HL-60 (cell line): ENCODE data around the gene C16orf74.
A peak's percentile ranks its signal among the peaks of the same experiment; 100 is the strongest.

Experiments
- DNase-seq, 2 experiments: peaks; one replicate each; pipeline ENCODE4 v3.0.0-alpha.2; 2010 to 2020; ENCODE audit warnings: low read depth in 1 of 2, low spot score in 1 of 2
- H3K27ac ChIP-seq: fragments of 250-450 bp; sonication (Bioruptor Pico); replicated peaks from 2 replicates; pipeline ENCODE4 v1.5.1; 2020; ENCODE audit warnings: mild to moderate bottlenecking, moderate library complexity
- H3K27me3 ChIP-seq: fragments of 250-450 bp; sonication (Bioruptor Pico); 2 replicates; pipeline ENCODE4 v1.5.1; 2021; ENCODE audit warnings: mild to moderate bottlenecking, moderate library complexity; ENCODE audit not compliant: insufficient read depth, poor library complexity, severe bottlenecking
- H3K4me3 ChIP-seq: replicated peaks from 2 replicates; pipeline ENCODE4 v1.5.1; 2011; ENCODE audit warnings: mild to moderate bottlenecking, control low read depth, low read length; ENCODE audit not compliant: insufficient read depth
- GABPA ChIP-seq: IDR thresholded peaks from 2 replicates; pipeline ENCODE4 v1.6.1; 2012; ENCODE audit warnings: low read depth
- POLR2AphosphoS5 ChIP-seq: IDR thresholded peaks from 2 replicates; pipeline ENCODE4 v1.6.1; 2012; ENCODE audit warnings: low read depth
- REST ChIP-seq: IDR thresholded peaks from 2 replicates; pipeline ENCODE4 v1.6.1; 2012; ENCODE audit warnings: low read depth; ENCODE audit not compliant: insufficient replicate concordance
- SPI1 ChIP-seq: IDR thresholded peaks from 2 replicates; pipeline ENCODE4 v1.6.1; 2012; ENCODE audit warnings: low read depth, mild to moderate bottlenecking, borderline replicate concordance
- TF ChIP-seq, protein P1 (sequence below): IDR thresholded peaks from one replicate; pipeline ENCODE4 v1.5.1; 2011; ENCODE audit warnings: low read length, control low read depth, inconsistent platforms; ENCODE audit not compliant: insufficient read depth

The C16orf74 gene

GRCh38 chr16:85759631-85760419 lies 8.9 kb upstream of the C16orf74 start:
- peak in 1 of 2 experiments; percentile 71 for DNase-seq
- no peak for TF ChIP-seq REST
- no peak for TF ChIP-seq GABPA
- no peak for TF ChIP-seq SPI1
- TF ChIP-seq POLR2AphosphoS5 = no peak
- TF ChIP-seq, protein P1, sequence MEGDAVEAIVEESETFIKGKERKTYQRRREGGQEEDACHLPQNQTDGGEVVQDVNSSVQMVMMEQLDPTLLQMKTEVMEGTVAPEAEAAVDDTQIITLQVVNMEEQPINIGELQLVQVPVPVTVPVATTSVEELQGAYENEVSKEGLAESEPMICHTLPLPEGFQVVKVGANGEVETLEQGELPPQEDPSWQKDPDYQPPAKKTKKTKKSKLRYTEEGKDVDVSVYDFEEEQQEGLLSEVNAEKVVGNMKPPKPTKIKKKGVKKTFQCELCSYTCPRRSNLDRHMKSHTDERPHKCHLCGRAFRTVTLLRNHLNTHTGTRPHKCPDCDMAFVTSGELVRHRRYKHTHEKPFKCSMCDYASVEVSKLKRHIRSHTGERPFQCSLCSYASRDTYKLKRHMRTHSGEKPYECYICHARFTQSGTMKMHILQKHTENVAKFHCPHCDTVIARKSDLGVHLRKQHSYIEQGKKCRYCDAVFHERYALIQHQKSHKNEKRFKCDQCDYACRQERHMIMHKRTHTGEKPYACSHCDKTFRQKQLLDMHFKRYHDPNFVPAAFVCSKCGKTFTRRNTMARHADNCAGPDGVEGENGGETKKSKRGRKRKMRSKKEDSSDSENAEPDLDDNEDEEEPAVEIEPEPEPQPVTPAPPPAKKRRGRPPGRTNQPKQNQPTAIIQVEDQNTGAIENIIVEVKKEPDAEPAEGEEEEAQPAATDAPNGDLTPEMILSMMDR = peak; percentile 25
- peak overlapping the region; percentile 30 for H3K4me3 ChIP-seq
- H3K27me3 ChIP-seq = no peaks in the 10 kb centered on the region
- H3K27ac ChIP-seq = peak overlapping the region; percentile 69

GRCh38 chr16:85759136-85759535 lies 8.2 kb upstream of the C16orf74 start:
- Histone ChIP-seq H3K4me3 (peak overlapping the region; percentile 30), H3K27ac (peak overlapping the region; percentile 69), H3K27me3 (no peaks in the 10 kb centered on the region)
- peak; percentile 59 to 90 for DNase-seq
- peak; percentile 58; the same call in 1 of the 2 replicates for TF ChIP-seq POLR2AphosphoS5
- peak; percentile 95 for TF ChIP-seq SPI1
- TF ChIP-seq, protein P1 = no peak
- TF ChIP-seq GABPA = no peak
- TF ChIP-seq REST = no peak

DNA sequence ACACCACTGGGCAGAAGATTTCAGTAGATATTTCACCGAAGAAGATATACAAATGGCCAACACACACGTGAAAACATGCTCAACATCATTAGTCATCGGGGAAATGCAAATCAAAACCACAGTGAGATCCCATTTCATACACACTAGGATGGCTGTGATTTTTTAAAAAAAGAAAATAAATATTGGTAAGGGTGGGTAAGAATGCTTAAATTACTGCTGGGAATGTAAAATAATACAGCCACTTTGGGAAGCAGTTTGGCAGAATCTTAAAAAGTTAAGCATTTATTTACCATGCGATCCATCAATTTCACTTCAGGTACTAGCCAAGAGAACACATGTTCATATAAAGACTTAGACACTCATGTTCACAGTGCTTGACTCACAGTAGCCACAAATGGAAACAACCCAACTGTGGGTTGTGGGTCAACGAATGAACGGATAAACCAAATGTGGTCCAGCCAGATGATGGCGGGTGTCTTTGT lies 6.5 kb upstream of the C16orf74 start:
- TF ChIP-seq REST = no peak
- TF ChIP-seq POLR2AphosphoS5 = no peak
- TF ChIP-seq, protein P1 = no peak
- no peak for TF ChIP-seq SPI1
- TF ChIP-seq GABPA = no peak
- DNase-seq = no peak
- no peak overlapping the region for H3K27ac ChIP-seq
- H3K27me3 ChIP-seq = no peaks in the 10 kb centered on the region
- H3K4me3 ChIP-seq = no peak overlapping the region
